ENCODE results near the gene ZNF423.
"Not testable (repeated sequence)": the region's sequence is repeated elsewhere in the genome, so short reads cannot be mapped to it uniquely, and the experiment has no call there.

The ZNF423 gene

GRCh38 chr16:49700251-49701064 is 155.5 kb downstream of the ZNF423 start:
- no peak for DNase-seq (ENCODE audit: extremely low read depth in 1 of 2, low read depth in 1 of 2)

GRCh38 chr16:49699841-49700175 is 156.1 kb downstream of the ZNF423 start:
- no peak for DNase-seq (ENCODE audit: extremely low read depth in 1 of 2, low read depth in 1 of 2)

GRCh38 chr16:49698931-49699840 is 156.7 kb downstream of the ZNF423 start:
- DNase-seq (ENCODE audit: extremely low read depth in 1 of 2, low read depth in 1 of 2), result no peak

GRCh38 chr16:49698453-49698815 is 157.5 kb downstream of the ZNF423 start:
- DNase-seq (ENCODE audit: extremely low read depth in 1 of 2, low read depth in 1 of 2), result no peak

- DNase-seq (ENCODE audit: extremely low read depth in 1 of 2, low read depth in 1 of 2), result no peak
Observed at GRCh38 chr16:49697631-49698452, 158.1 kb downstream of the ZNF423 start.

GRCh38 chr16:49696414-49697101 is 159.4 kb downstream of the ZNF423 start:
- no peak for DNase-seq (ENCODE audit: extremely low read depth in 1 of 2, low read depth in 1 of 2)

GRCh38 chr16:49695782-49696413 is 160.0 kb downstream of the ZNF423 start:
- DNase-seq (ENCODE audit: extremely low read depth in 1 of 2, low read depth in 1 of 2), result no peak

- no peak for DNase-seq (ENCODE audit: extremely low read depth in 1 of 2, low read depth in 1 of 2)
Observed at GRCh38 chr16:49693445-49693844, 162.5 kb downstream of the ZNF423 start.

GRCh38 chr16:49690778-49691177 is 165.1 kb downstream of the ZNF423 start:
- no peak for DNase-seq (ENCODE audit: extremely low read depth in 1 of 2, low read depth in 1 of 2)

- no peak for DNase-seq (ENCODE audit: extremely low read depth in 1 of 2, low read depth in 1 of 2)
Observed at GRCh38 chr16:49688036-49688697, 167.7 kb downstream of the ZNF423 start.

- no peak for DNase-seq (ENCODE audit: extremely low read depth in 1 of 2, low read depth in 1 of 2)
Observed at GRCh38 chr16:49687476-49688002, 168.4 kb downstream of the ZNF423 start.

- DNase-seq (ENCODE audit: extremely low read depth in 1 of 2, low read depth in 1 of 2), result no peak
Observed at GRCh38 chr16:49684696-49685095, 171.2 kb downstream of the ZNF423 start.

- DNase-seq (ENCODE audit: extremely low read depth in 1 of 2, low read depth in 1 of 2), result no peak
Observed at GRCh38 chr16:49682577-49683165, 173.2 kb downstream of the ZNF423 start.

GRCh38 chr16:49681217-49681883 is 174.6 kb downstream of the ZNF423 start:
- DNase-seq (ENCODE audit: extremely low read depth in 1 of 2, low read depth in 1 of 2), result no peak

GRCh38 chr16:49679095-49679494 is 176.8 kb downstream of the ZNF423 start:
- DNase-seq (ENCODE audit: extremely low read depth in 1 of 2, low read depth in 1 of 2), result no peak

- DNase-seq (ENCODE audit: extremely low read depth in 1 of 2, low read depth in 1 of 2), result not testable (repeated sequence)
Observed at GRCh38 chr16:49677661-49678060, 178.3 kb downstream of the ZNF423 start.

GRCh38 chr16:49675413-49675812 is 180.5 kb downstream of the ZNF423 start:
- no peak for DNase-seq (ENCODE audit: extremely low read depth in 1 of 2, low read depth in 1 of 2)

GRCh38 chr16:49674990-49675389 is 180.9 kb downstream of the ZNF423 start:
- DNase-seq (ENCODE audit: extremely low read depth in 1 of 2, low read depth in 1 of 2), result no peak
